Pancreas (tissue), 10 donors: ENCODE measurements around the gene NANOS3. TPM values are rescaled to one million over a fixed set of nuclear protein-coding genes. Genes with fewer than 3 reads are reported as not detected.

Experiments used
- ATAC-seq, 4 donors: fragments of 200-7000 bp; cut with Tn5 transposase; one replicate each; pipeline versions ENCODE4 v1.8.0 to v1.9.1; 2020; ENCODE audit warnings: mild to moderate bottlenecking in 4 of 4, moderate library complexity in 4 of 4
- DNase-seq, 6 donors: peaks; one replicate each; pipeline ENCODE4 v3.0.0-alpha.2; 2020
- FAIRE-seq: peaks from 2 replicates; lab custom pipeline; 2012; peaks lifted over from hg19 to GRCh38; lab: Jason Lieb, UNC
- H3K27ac ChIP-seq, 4 donors: fragments of 200-600 bp; sonication (generic); 1 replicate in 3 of 4; 2 replicates in 1 of 4; pipeline versions ENCODE4 v1.5.0 to v1.8.0; 2020
- H3K27me3 ChIP-seq, 4 donors: fragments of 200-600 bp; one replicate each; pipeline ENCODE4 v1.8.0; 2021
- H3K36me3 ChIP-seq, 3 donors: fragments of 200-600 bp; sonication (generic) in 1 of 3; one replicate each; pipeline versions ENCODE4 v1.5.0 to v1.8.0; 2020 to 2021
- H3K4me1 ChIP-seq, 3 donors: fragments of 200-600 bp; one replicate each; pipeline ENCODE4 v1.8.0; 2021
- H3K4me3 ChIP-seq, 4 donors: fragments of 200-600 bp; sonication (generic) in 2 of 4; one replicate each; pipeline versions ENCODE4 v1.5.0 to v1.8.0; 2020 to 2021
- H3K9me3 ChIP-seq, 4 donors: fragments of 200-600 bp; one replicate each; pipeline ENCODE4 v1.8.0; 2021
- WGBS, 2 donors: extraction: QIAGEN DNeasy Blood & Tissue Kit; methylation state at CpG; one replicate each; pipeline ENCODE4 v1.1.7; 2013; 5-methylcytosine and 5-hydroxymethylcytosine counted together
- intact Hi-C, 3 donors: fragments of 100-400 bp; cut with DNase I; formaldehyde crosslinking; loops; one replicate each; pipeline versions ENCODE4 v1.11.1 to v1.14.2; 2022
- polyA plus RNA-seq, 2 donors: library from polyadenylated mRNA; stranded (reverse); fragments of 200-250 nt; gene quantifications; one replicate each; pipeline ENCODE4 v1.2.3, GENCODE V29; 2013
- total RNA-seq, 6 donors: library from RNA; stranded (reverse); fragmentation: NEBNext Ultra II Directional in 4 of 6; extraction: Animal tissue kit (Norgen Biotek cat#: 25700) in 4 of 6; gene quantifications; one replicate each; pipeline versions ENCODE4 v1.2.1 to v1.2.4, GENCODE V29; 2021 to 2023
- TF ChIP-seq, protein P1 (sequence below), 4 donors: fragments of 200-600 bp; sonication (generic) in 3 of 4; IDR thresholded peaks; one replicate each; pipeline versions ENCODE4 v1.5.0 to v1.8.0; 2021; ENCODE audit warnings: antibody characterized with exemption in 4 of 4
- donor health status: healthy with polysubstance abuse.
- donor health status: DM: no; HTN: no; CAD: no; lungs with moderate emphysema.
- donor health status: DM: no; HTN: no; CAD: no.
- donor health status: control.
- donor health status: control.
- donor health status: Bipolar disorder and iron deficiency.
- donor health status: DM: yes; HTN: yes; CAD: no.
- donor health status: DM: no; HTN: no; CAD: no.
- donor health status: DM: no; HTN: no; CAD: no.
- donor health status: DM: yes; HTN: yes; CAD: no.

Gene NANOS3
- total and polyA plus RNA-seq, 8 donors: 0.39 to 3.1 (median 0.72) TPM; not detected in 2

DNA sequence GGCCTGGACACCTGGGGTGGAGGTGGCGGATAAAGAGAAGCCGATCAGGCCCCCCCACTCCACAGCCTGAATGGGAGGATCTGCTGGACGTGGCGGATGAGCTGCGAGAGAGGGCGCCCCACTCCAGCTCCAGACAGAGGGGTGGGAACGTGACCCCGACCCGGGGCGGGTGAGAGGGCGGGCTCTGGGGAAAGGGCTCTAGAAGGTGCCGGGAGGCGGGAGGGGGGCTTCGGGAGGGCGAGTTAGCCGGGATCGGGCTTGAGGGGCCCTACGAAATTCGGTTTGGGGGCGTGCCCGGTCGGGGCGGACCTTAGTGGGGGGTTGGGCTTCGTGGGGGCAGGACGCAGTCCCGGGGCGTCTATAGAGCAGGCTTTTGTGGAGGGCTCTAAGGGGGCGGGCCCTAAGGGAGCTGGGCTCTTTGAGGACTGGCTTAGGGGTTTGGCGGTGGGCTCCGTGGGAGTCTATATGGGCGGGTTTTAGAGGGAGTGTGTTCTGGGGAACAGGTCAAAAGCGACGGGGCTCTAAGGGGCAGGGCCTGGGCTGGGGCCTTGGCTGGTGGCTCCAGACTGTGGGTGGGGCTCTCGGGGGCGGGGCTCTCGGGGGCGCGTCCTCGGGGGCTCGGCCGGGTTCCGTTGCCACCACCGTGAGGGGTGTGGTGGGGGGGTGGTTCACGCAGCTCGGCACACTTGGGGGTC, 4.1 kb upstream of the NANOS3 start:
- Histone ChIP-seq H3K27me3 (no peaks in the 10 kb centered on the region), H3K9me3 (no peaks in the 10 kb centered on the region), H3K4me1 (no peaks in the 10 kb centered on the region), H3K4me3 (peak overlapping the region; percentile 3 to 43 (median 26)), H3K36me3 (no peaks in the 10 kb centered on the region), H3K27ac (no peak overlapping the region)
- peak in 4 of 6 donors; percentile 46 to 74 (median 64) for DNase-seq
- intact Hi-C loops: loop anchor here in 1 of 3 donors (10.0 kb wide), 1 partner anchor 268 kb away; no protein-coding TSS in a partner anchor
- TF ChIP-seq, protein P1, sequence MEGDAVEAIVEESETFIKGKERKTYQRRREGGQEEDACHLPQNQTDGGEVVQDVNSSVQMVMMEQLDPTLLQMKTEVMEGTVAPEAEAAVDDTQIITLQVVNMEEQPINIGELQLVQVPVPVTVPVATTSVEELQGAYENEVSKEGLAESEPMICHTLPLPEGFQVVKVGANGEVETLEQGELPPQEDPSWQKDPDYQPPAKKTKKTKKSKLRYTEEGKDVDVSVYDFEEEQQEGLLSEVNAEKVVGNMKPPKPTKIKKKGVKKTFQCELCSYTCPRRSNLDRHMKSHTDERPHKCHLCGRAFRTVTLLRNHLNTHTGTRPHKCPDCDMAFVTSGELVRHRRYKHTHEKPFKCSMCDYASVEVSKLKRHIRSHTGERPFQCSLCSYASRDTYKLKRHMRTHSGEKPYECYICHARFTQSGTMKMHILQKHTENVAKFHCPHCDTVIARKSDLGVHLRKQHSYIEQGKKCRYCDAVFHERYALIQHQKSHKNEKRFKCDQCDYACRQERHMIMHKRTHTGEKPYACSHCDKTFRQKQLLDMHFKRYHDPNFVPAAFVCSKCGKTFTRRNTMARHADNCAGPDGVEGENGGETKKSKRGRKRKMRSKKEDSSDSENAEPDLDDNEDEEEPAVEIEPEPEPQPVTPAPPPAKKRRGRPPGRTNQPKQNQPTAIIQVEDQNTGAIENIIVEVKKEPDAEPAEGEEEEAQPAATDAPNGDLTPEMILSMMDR (IDR thresholded peaks at IDR 0.05): no peak
- 1 to 2% methylated on average over 35 to 45 of the region's 45 CpGs for WGBS, 2 donors
- no peak for FAIRE-seq
- ATAC-seq: peak; percentile 66 to 89 (median 67)

DNA sequence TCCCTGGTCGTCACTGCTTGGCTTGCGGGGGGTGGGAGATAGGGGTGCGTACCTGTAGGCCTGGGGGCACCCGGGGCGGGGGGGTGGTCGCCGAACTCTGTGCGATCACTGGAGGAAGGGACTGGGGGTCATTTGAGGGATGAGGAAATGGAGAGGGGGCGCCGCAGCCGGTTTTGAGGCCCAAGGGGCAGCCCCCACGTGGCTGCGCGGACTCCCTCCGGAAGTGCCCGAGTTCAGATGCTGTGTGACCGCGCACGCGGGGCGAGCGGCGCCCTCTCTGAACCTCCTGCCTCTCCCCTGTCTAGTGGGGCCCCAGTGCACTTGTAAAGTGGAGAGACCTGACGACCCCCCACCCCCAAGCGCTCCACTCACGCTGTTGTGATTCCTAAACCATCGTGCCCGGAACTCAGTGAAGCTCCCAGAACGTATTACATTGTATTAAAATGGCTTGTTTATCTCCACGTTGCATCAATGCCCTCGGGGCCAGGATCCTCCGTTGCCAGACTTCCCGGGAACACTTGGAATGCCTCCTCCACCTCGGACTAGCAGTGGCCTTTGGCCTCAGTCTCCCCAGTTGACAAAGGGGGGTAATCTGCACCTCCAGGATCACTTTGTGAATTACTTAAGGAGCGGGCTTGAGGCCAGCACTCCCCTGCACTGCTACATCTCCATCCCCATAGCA, 3.0 kb upstream of the NANOS3 start:
- no peak for FAIRE-seq
- intact Hi-C loops: loop anchor here in 1 of 3 donors (10.0 kb wide), 1 partner anchor 269 kb away; no protein-coding TSS in a partner anchor
- peak in 1 of 6 donors; percentile 37 for DNase-seq

DNA sequence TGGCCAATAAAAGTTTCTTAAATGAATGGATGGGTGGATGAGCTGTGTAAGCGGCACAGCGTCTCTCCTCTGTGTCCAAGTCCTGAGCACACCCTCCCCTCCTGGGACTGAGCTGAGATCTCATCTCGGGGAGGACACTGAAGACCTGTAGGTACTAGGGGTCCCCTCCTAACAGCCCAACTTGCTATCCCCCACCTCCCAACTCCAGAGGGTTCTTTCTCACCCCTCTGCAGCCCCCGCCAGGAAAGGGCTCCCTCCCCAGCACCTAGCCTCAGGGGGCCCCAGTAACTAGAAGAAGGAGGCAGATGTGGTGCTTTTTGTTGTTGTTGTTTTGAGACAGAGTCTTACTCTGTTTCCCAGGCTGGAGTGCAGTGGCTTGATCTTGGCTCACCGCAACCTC, 1.1 kb upstream of the NANOS3 start:
- no peaks in the 10 kb centered on the region for H3K27me3 ChIP-seq
- H3K36me3 ChIP-seq: no peaks in the 10 kb centered on the region
- TF ChIP-seq, protein P1 (IDR thresholded peaks at IDR 0.05): no peak
- H3K27ac ChIP-seq: no peak overlapping the region
- intact Hi-C loops: loop anchor here in 1 of 3 donors (10.0 kb wide), 1 partner anchor 271 kb away; no protein-coding TSS in a partner anchor
- H3K4me3 ChIP-seq: no peak overlapping the region
- H3K4me1 ChIP-seq: peaks cover 0 to 9% (median 0%) of the 10 kb centered on the region in 3 donors
- DNase-seq (no peak), ATAC-seq (no peak), FAIRE-seq (no peak)
- H3K9me3 ChIP-seq: no peaks in the 10 kb centered on the region
- 90 to 98% methylated on average over 5 of the region's 5 CpGs for WGBS, 2 donors

More for the DNA sequence above, 3.0 kb upstream of the NANOS3 start:
- TF ChIP-seq, protein P1 (IDR thresholded peaks at IDR 0.05): no peak
- Histone ChIP-seq H3K4me1 (no peaks in the 10 kb centered on the region), H3K27ac (no peak overlapping the region), H3K36me3 (no peaks in the 10 kb centered on the region), H3K9me3 (no peaks in the 10 kb centered on the region), H3K4me3 (no peak overlapping the region), H3K27me3 (no peaks in the 10 kb centered on the region)
- WGBS, 2 donors: 72 to 76% methylated on average over 30 to 35 of the region's 35 CpGs
- ATAC-seq: no peak

DNA sequence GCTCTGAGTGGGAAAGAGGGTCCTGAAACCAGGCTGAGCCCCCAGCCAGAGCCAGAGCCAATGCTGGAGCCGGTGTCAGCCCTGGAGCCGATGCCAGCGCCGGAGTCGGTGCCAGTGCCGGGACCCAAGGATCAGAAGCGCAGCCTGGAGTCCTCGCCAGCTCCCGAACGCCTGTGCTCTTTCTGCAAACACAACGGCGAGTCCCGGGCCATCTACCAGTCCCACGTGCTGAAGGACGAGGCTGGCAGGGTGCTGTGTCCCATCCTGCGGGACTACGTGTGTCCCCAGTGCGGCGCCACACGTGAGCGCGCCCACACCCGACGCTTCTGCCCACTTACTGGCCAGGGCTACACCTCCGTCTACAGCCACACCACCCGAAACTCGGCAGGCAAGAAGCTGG, 369 bp downstream of the NANOS3 start:
- intact Hi-C loops: loop anchor here in 1 of 3 donors (10.0 kb wide), 1 partner anchor 273 kb away; no protein-coding TSS in a partner anchor

More for the DNA sequence above, 369 bp downstream of the NANOS3 start:
- ATAC-seq (no peak), FAIRE-seq (no peak), DNase-seq (no peak)
- no peak overlapping the region for H3K4me3 ChIP-seq
- TF ChIP-seq, protein P1 (IDR thresholded peaks at IDR 0.05): no peak
- H3K9me3 ChIP-seq: no peaks in the 10 kb centered on the region
- H3K27ac ChIP-seq: no peak overlapping the region
- H3K36me3 ChIP-seq: no peaks in the 10 kb centered on the region
- peaks cover 0 to 20% (median 0%) of the 10 kb centered on the region in 3 donors for H3K4me1 ChIP-seq
- no peaks in the 10 kb centered on the region for H3K27me3 ChIP-seq
- 78 to 81% methylated on average over 27 of the region's 27 CpGs for WGBS, 2 donors
